Endometrial microvascular endothelial cells (primary cell): ENCODE measurements around the gene CACTIN. TPM values are rescaled to one million over a fixed set of nuclear protein-coding genes. Genes with fewer than 3 reads are reported as not detected.
"Not testable (repeated sequence)": the region's sequence is repeated elsewhere in the genome, so short reads cannot be mapped to it uniquely, and the experiment has no call there.

Experiments
- in situ Hi-C: cut with HindIII; loops from 2 replicates; pipeline ENCODE4 v1.10.0; 2017; ENCODE audit warnings: low sequenced_read_pairs, low pct_unique_long_range_greater_than_20kb; ENCODE audit errors: inconsistent ontology term
- total RNA-seq: library from RNA; depleted of rRNA; stranded (reverse); fragments of >200 nt; gene quantifications from one replicate; pipeline ENCODE4 v1.2.3, GENCODE V29; 2015; ENCODE audit errors: inconsistent ontology term

CACTIN gene
- total RNA-seq, 1 donor from 2014 or later: 46.6 TPM

- in situ Hi-C loops: no loop called here
Measured at GRCh38 chr19:3649888-3650287, 23.3 kb upstream of the CACTIN start.

GRCh38 chr19:3648037-3648905 is 21.7 kb upstream of the CACTIN start:
- in situ Hi-C loops: no loop called here

GRCh38 chr19:3647102-3647501 is 20.5 kb upstream of the CACTIN start:
- in situ Hi-C loops: not testable (repeated sequence)

GRCh38 chr19:3646336-3647092 is 19.9 kb upstream of the CACTIN start:
- in situ Hi-C loops: no loop called here

- in situ Hi-C loops: no loop called here
Measured at GRCh38 chr19:3645726-3646125, 19.1 kb upstream of the CACTIN start.

- in situ Hi-C loops: no loop called here
Measured at GRCh38 chr19:3645067-3645396, 18.4 kb upstream of the CACTIN start.

- in situ Hi-C loops: no loop called here
Measured at GRCh38 chr19:3644351-3645066, 17.9 kb upstream of the CACTIN start.

GRCh38 chr19:3643674-3644313 is 17.2 kb upstream of the CACTIN start:
- in situ Hi-C loops: no loop called here

- in situ Hi-C loops: no loop called here
Measured at GRCh38 chr19:3642987-3643673, 16.5 kb upstream of the CACTIN start.

GRCh38 chr19:3642296-3642695 is 15.7 kb upstream of the CACTIN start:
- in situ Hi-C loops: no loop called here

- in situ Hi-C loops: no loop called here
Measured at GRCh38 chr19:3641515-3642269, 15.1 kb upstream of the CACTIN start.

GRCh38 chr19:3639479-3639878 is 12.9 kb upstream of the CACTIN start:
- in situ Hi-C loops: no loop called here

- in situ Hi-C loops: no loop called here
Measured at GRCh38 chr19:3638208-3639193, 11.9 kb upstream of the CACTIN start.

- in situ Hi-C loops: no loop called here
Measured at GRCh38 chr19:3637621-3638020, 11.0 kb upstream of the CACTIN start.

GRCh38 chr19:3636962-3637361 is 10.4 kb upstream of the CACTIN start:
- in situ Hi-C loops: no loop called here

GRCh38 chr19:3636506-3636905 is 9.9 kb upstream of the CACTIN start:
- in situ Hi-C loops: no loop called here

- in situ Hi-C loops: no loop called here
Measured at GRCh38 chr19:3634496-3635045, 8.0 kb upstream of the CACTIN start.
